ENCODE data around the gene PPIL1.

GRCh38 chr6:36857325-36857724, 17.3 kb downstream of the PPIL1 start:
- TF ChIP-seq YY1 (IDR thresholded peaks at IDR 0.05) (no peak), CTCF (IDR thresholded peaks at IDR 0.05; ENCODE audit: low read depth, low read length, missing input control) (no peak)

Measured in liver (tissue), 2 donors.